ENCODE measurements around the gene DOK7. TPM values are rescaled to one million over a fixed set of nuclear protein-coding genes. Genes with fewer than 3 reads are reported as not detected.

Gene DOK7
- total RNA-seq, 5 donors from 2014 or later (not counting 1 experiment from before 2014, with no cell fraction given): 0.22 to 0.58 (median 0.36) TPM; not detected in 2

Other genes starting within 250 kb of the DOK7 start
- 1 to 10 TPM in 4 of 5 donors, under 1 TPM in 1; 0.60 to 2.5 (median 1.6) TPM for gene MSANTD1, start 214.1 kb upstream of the DOK7 start, total RNA-seq
- gene RGS12, start 170.3 kb upstream of the DOK7 start, total RNA-seq: 10 to 100 TPM in 3 of 5 donors, 1 to 10 TPM in 2; 6.4 to 15.3 (median 10.5) TPM
- under 1 TPM in 3 of 5 donors, not detected in 2; 0.33 to 0.73 (median 0.70) TPM for gene HGFAC, start 21.3 kb upstream of the DOK7 start, total RNA-seq
- 10 to 100 TPM; 81.2 to 88.4 (median 81.9) TPM for gene LRPAP1, start 69.1 kb downstream of the DOK7 start, total RNA-seq

All from T-cell (primary cell).